ENCODE measurements around the gene VPS13D. TPM values are rescaled to one million over a fixed set of nuclear protein-coding genes. Genes with fewer than 3 reads are reported as not detected.

Gene VPS13D
- total and polyA plus RNA-seq, 2 experiments from 2014 or later: 9.7 to 35.7 TPM

- no peak for TF ChIP-seq CTCF (IDR thresholded peaks at IDR 0.05; ENCODE audit: low read depth, low read length)
- H3K27ac ChIP-seq: no peak overlapping the region
- no peak for DNase-seq (ENCODE audit: low read depth in 1 of 2, low spot score in 1 of 2)
- no peak overlapping the region for H3K4me3 ChIP-seq
- H3K36me3 ChIP-seq: peaks cover 13% of the 10 kb centered on the region
- no peaks in the 10 kb centered on the region for H3K27me3 ChIP-seq
- H3K4me1 ChIP-seq (ENCODE audit: low read depth): no peaks in the 10 kb centered on the region
- no peaks in the 10 kb centered on the region for H3K9me3 ChIP-seq (ENCODE audit: low read depth)
Observed at GRCh38 chr1:12417389-12417788, 187.6 kb downstream of the VPS13D start.

GRCh38 chr1:12420171-12420570 lies 190.3 kb downstream of the VPS13D start:
- Histone ChIP-seq H3K9me3 (ENCODE audit: low read depth) (no peaks in the 10 kb centered on the region), H3K27me3 (no peaks in the 10 kb centered on the region), H3K4me1 (ENCODE audit: low read depth) (no peaks in the 10 kb centered on the region), H3K27ac (no peak overlapping the region), H3K36me3 (peaks cover 13% of the 10 kb centered on the region), H3K4me3 (no peak overlapping the region)
- DNase-seq (ENCODE audit: low read depth in 1 of 2, low spot score in 1 of 2): no peak
- no peak for TF ChIP-seq CTCF (IDR thresholded peaks at IDR 0.05; ENCODE audit: low read depth, low read length)

- Histone ChIP-seq H3K27me3 (no peaks in the 10 kb centered on the region), H3K4me3 (no peak overlapping the region), H3K36me3 (peaks cover 5% of the 10 kb centered on the region), H3K4me1 (ENCODE audit: low read depth) (no peaks in the 10 kb centered on the region), H3K27ac (no peak overlapping the region), H3K9me3 (ENCODE audit: low read depth) (no peaks in the 10 kb centered on the region)
- no peak for TF ChIP-seq CTCF (IDR thresholded peaks at IDR 0.05; ENCODE audit: low read depth, low read length)
- no peak for DNase-seq (ENCODE audit: low read depth in 1 of 2, low spot score in 1 of 2)
Observed at GRCh38 chr1:12422488-12422887, 192.7 kb downstream of the VPS13D start.

GRCh38 chr1:12424087-12424529 lies 194.3 kb downstream of the VPS13D start:
- peaks cover 3% of the 10 kb centered on the region for H3K4me1 ChIP-seq (ENCODE audit: low read depth)
- TF ChIP-seq CTCF (IDR thresholded peaks at IDR 0.05; ENCODE audit: low read depth, low read length): no peak

GRCh38 chr1:12424793-12425192 lies 195.0 kb downstream of the VPS13D start:
- DNase-seq (ENCODE audit: low read depth in 1 of 2, low spot score in 1 of 2): no peak
- no peaks in the 10 kb centered on the region for H3K36me3 ChIP-seq
- TF ChIP-seq CTCF (IDR thresholded peaks at IDR 0.05; ENCODE audit: low read depth, low read length): no peak
- H3K27me3 ChIP-seq: no peaks in the 10 kb centered on the region
- no peaks in the 10 kb centered on the region for H3K9me3 ChIP-seq (ENCODE audit: low read depth)
- no peak overlapping the region for H3K4me3 ChIP-seq
- H3K27ac ChIP-seq: no peak overlapping the region
- peaks cover 3% of the 10 kb centered on the region for H3K4me1 ChIP-seq (ENCODE audit: low read depth)

More at GRCh38 chr1:12424087-12424529, 194.3 kb downstream of the VPS13D start:
- DNase-seq (ENCODE audit: low read depth in 1 of 2, low spot score in 1 of 2): peak in 1 of 2 donors; percentile 73
- no peaks in the 10 kb centered on the region for H3K9me3 ChIP-seq (ENCODE audit: low read depth)
- H3K27ac ChIP-seq: no peak overlapping the region
- no peak overlapping the region for H3K4me3 ChIP-seq
- no peaks in the 10 kb centered on the region for H3K36me3 ChIP-seq
- no peaks in the 10 kb centered on the region for H3K27me3 ChIP-seq

GRCh38 chr1:12426030-12426429 lies 196.2 kb downstream of the VPS13D start:
- DNase-seq (ENCODE audit: low read depth in 1 of 2, low spot score in 1 of 2): no peak
- Histone ChIP-seq H3K4me1 (ENCODE audit: low read depth) (peaks cover 4% of the 10 kb centered on the region), H3K4me3 (no peak overlapping the region), H3K27ac (no peak overlapping the region), H3K9me3 (ENCODE audit: low read depth) (no peaks in the 10 kb centered on the region), H3K27me3 (no peaks in the 10 kb centered on the region), H3K36me3 (no peaks in the 10 kb centered on the region)
- TF ChIP-seq CTCF (IDR thresholded peaks at IDR 0.05; ENCODE audit: low read depth, low read length): no peak
